HG03565 (cell line): ENCODE measurements around the gene PRKCH.
A peak's percentile ranks its signal among the peaks of the same experiment; 100 is the strongest.
"Not testable (repeated sequence)": the region's sequence is repeated elsewhere in the genome, so short reads cannot be mapped to it uniquely, and the experiment has no call there.

Experiments used
- ATAC-seq: cut with Tn5 transposase; IDR thresholded peaks from one replicate; pipeline ENCODE4 v1.9.1; 2021; ENCODE audit warnings: mild to moderate bottlenecking, moderate library complexity; ENCODE audit not compliant: unreplicated experiment

Gene PRKCH

GRCh38 chr14:61304688-61305087, 16.7 kb upstream of the PRKCH start:
- no peak for ATAC-seq

DNA sequence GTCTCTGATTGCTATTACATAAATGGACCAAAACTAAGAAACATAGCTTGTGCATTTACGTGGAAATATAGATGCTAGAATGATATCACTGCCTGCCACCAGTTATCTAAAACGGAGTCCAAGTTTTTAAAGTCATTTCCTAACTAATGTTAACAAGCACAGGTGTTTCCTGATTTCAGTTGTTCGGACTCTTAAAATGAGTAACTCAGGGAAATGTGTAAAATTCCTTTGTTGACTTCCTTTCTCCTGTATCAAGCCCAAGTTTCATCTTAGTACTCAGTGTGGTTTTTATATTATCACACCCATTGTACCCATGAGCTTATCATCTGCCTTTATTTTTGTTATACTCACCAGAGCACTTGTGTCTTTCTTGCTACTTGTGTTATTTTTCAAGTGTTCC, 13.2 kb upstream of the PRKCH start:
- no peak for ATAC-seq

GRCh38 chr14:61308701-61309100, 12.7 kb upstream of the PRKCH start:
- ATAC-seq, result not testable (repeated sequence)

- ATAC-seq, result no peak
Measured at GRCh38 chr14:61315313-61315712, 6.1 kb upstream of the PRKCH start.

DNA sequence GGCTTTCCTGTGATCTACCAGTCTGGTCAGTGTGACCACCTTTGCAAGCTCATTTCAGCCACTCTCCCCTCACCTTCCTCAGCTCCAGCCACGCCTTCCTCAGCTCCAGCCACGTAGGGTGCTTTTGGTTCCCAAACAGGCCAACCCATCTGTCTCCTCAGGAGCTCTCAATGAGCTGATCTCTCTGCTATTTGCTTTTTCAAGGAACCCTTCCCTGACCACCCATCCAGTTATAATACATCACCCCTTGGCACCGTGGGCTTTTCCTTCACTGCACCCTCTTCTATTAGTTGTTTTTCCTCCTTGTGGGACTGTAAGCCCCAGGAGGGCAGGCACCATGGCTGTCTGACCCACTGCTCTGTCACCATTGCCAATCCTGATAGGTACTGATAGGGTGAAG, 2.3 kb upstream of the PRKCH start:
- ATAC-seq, result no peak

DNA sequence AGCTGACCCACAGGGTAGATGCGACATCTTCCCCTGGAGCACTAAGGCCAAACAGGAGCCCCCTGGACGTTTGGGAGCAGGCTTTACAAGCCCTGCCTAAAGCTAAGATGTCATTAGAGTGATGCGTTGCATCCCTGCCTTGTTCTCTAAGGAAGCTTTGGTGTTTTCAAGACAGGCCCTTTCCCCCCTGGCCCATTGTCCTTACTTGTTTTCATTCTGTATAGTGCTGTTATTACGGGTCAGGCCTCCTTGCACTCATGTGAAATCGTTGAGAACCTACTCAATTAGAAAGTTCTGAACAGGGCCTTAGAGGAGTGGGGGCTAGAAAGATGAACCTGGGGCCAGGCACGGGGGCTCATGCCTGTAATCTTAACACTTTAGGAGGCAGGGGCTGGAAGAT, 1.7 kb upstream of the PRKCH start:
- no peak for ATAC-seq

DNA sequence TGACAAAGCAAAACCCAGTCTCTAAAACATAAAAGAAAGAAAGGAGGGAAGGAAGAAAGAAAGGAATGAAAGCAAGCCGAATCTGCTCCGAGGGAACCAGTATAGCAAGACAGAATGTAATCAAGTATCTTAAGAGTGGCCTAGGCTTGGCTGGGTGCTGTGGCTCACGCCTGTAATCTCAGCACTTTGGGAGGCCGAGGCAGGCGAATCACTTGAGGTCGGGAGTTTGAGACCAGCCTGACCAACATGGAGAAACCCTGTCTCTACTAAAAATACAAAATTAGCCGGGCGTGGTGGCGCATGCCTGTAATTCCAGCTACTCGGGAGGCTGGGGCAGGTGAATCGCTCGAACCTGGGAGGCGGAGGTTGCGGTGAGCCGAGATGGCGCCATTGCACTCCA, 1.2 kb upstream of the PRKCH start:
- ATAC-seq, result not testable (repeated sequence)

DNA sequence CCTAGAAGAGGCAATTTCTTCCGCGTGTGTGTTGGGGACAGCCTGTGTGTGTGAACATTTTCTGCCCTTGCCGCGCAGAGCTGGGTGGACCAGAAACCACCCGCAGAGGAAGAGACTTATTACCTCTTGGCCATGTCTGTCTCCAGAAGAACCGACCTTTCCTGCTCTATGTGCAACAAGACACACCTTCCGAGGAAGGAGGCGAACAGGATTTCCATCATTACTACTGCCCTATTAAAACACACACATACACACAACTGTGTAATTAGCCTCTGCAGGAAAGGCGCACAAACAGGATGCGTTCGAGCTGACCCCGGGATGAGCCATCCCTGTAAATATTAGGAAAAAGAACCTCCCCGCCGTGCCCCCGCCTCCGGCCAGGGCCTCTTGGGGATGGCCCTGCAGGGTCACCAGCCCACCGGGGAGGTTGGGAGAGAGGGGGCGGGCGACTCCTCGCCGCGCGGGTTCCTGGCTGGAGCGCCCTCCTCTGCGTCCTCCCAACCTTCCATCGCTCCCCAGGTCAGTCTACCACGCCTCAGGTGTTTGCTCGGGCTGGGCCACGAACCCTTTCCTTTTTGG, 484 bp upstream of the PRKCH start:
- ATAC-seq, result no peak

DNA sequence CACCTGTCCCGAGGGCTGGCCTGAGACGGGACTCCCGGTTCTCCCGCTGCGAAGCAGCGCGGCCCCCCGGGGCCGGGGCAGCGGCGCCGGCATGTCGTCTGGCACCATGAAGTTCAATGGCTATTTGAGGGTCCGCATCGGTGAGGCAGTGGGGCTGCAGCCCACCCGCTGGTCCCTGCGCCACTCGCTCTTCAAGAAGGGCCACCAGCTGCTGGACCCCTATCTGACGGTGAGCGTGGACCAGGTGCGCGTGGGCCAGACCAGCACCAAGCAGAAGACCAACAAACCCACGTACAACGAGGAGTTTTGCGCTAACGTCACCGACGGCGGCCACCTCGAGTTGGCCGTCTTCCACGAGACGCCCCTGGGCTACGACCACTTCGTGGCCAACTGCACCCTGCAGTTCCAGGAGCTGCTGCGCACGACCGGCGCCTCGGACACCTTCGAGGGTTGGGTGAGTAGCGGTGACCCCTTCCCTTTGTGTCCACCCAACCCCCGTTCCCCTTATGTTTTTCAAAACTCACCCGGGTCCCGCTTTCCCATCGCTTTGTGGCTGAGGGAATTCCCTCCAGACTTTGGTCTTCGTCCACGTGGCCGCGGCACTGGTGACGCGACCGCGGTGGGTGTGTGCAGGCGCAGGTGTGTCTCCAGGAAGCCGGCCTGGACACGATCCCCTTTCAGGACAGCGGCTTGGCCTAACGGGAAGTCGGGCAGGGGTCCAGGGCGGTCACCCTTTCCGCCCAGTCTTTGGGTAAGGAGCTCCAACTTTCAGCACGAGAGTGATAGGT, 826 bp downstream of the PRKCH start:
- ATAC-seq, result no peak

GRCh38 chr14:61322799-61323290, 1.5 kb downstream of the PRKCH start:
- no peak for ATAC-seq

DNA sequence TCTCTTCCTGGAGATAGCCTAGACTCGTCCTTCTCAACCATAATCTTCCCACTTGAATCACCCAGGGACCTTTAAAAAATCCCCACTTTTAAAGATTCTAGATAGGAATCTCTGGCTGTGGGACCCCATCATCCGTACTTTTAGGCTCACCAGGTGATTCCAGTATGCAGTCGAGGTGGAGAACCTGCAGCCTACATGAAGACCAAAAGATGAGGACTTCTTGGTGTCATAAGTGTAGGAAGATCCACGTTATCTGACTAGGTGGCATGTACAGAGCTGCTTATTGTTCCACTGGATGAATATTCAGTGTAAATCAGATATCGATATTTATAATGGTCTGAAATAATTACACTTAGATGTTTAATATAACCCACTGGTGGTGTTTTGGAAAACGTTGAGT, 2.6 kb downstream of the PRKCH start:
- ATAC-seq, result no peak

- ATAC-seq, result no peak
Measured at GRCh38 chr14:61325166-61325565, 3.8 kb downstream of the PRKCH start.

DNA sequence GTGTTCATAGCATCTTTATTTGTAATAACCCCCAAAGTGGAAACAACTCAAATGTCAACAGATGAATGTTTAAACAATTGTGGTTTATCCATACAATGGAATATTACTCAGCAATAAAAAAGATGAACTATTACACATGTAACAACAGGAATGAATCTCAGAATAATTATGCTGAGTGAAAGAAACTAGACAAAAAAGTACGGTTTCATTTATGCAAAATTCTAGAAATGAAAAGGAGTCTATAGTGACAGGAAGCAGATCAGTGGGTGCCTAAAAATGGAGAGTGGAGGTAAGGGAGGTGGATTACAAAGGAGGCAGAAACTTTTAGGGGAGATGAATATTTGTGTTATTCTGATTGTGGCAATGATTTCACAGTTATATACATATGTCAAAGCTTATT, 4.8 kb downstream of the PRKCH start:
- ATAC-seq, result no peak

DNA sequence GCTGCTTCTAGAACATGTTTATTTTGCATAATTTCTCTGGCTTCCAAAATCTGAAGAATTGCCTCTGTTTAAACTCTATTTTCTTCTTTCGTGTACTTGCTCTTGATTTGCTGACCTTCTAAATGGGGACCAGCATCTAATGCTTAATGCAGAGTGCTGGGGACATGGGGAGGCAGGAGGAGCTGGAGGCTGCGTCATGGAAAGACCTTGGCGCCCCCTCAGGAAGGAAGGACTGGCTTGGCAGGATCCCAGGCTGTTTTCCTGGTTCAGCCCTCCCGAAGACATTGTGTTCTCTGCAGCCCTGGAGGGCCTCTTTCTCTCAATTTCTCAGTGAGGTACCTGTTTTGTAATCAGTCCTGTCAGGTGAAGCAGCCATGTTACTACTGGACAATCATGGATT, 5.5 kb downstream of the PRKCH start:
- ATAC-seq, result no peak

DNA sequence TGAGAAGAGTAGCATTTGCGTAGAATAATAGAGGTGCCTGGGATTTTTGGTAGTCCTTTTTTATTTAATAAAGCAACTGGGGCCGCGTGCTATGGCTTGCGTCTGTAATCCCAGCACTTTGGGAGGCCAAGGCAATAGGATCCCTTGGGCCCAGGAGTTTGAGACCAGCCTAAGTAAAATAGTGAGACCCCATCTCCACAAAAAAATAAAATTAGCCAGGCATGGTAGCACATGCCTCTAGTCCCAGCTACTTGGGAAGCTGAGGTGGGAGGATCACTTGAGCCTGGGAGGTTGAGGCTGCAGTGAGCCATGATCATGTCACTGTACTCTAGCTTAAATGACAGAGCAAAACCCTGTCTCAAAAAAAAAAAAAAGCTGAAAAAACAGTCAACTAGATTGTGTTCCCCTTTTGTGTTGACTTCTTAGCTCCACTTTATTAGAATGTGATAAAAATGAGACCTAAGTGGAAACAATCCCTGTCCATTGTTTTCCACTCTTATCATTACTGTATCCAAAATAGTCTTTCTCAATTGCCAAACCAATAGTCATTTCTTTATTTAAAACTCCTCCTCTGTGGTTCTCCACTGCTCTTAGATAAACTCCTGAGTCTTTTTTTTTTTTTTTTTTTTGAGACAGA, 7.4 kb downstream of the PRKCH start:
- no peak for ATAC-seq

GRCh38 chr14:61329478-61330051, 8.2 kb downstream of the PRKCH start:
- peak; percentile 39 for ATAC-seq

DNA sequence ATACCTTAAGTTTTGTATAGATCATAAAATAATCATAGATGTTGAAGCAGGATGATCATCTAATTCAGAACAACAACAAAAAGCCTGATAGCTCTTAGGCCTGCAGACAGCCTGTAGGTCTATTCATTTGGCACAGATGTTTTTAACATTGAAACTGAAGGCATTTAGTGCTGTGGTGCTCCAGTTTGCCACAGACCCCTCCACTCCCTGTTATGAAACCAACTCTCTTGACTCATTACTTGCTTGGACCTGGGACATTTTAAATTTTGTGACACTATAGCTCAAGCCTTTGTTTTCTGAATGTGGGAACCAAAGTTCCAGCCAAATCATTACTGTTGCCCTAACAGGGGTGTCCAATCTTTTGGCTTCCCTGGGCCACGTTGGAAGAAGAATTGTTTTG, 9.1 kb downstream of the PRKCH start:
- ATAC-seq, result no peak

- ATAC-seq, result no peak
Measured at GRCh38 chr14:61331992-61332657, 10.7 kb downstream of the PRKCH start.

DNA sequence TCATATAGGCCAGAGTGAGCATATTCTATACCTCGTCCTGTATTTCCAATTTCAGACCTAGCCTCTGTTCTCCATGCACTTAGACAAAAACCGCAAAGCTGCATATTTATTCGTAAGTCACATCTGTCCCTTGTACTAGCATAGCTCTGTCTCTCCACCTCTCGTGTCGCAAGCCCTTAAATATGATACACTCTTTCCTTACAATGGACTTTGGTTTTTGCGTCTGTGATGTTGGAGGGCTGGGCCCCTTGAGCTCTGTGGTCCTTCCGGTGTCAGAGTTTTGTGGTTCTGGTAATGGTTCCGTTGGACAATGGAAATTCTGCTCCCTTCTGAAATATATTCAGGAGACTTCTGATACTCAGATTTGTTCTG, 11.3 kb downstream of the PRKCH start:
- ATAC-seq, result no peak

GRCh38 chr14:61333087-61333486, 11.7 kb downstream of the PRKCH start:
- ATAC-seq, result no peak

- no peak for ATAC-seq
Measured at GRCh38 chr14:61334197-61334701, 12.9 kb downstream of the PRKCH start.
